HG02759 (cell line): ENCODE measurements around the gene XRN1.

Experiments
- ATAC-seq: cut with Tn5 transposase; IDR thresholded peaks from one replicate; pipeline ENCODE4 v1.9.1; 2021; ENCODE audit warnings: mild to moderate bottlenecking, moderate library complexity; ENCODE audit not compliant: unreplicated experiment

The XRN1 gene

GRCh38 chr3:142272200-142272891 is 175.5 kb downstream of the XRN1 start:
- no peak for ATAC-seq

GRCh38 chr3:142270407-142270806 is 177.4 kb downstream of the XRN1 start:
- ATAC-seq, result no peak

- ATAC-seq, result no peak
Measured at GRCh38 chr3:142269767-142270166, 178.1 kb downstream of the XRN1 start.

GRCh38 chr3:142268426-142268825 is 179.4 kb downstream of the XRN1 start:
- ATAC-seq, result no peak

- ATAC-seq, result no peak
Measured at GRCh38 chr3:142267269-142267668, 180.6 kb downstream of the XRN1 start.

GRCh38 chr3:142263112-142263511 is 184.7 kb downstream of the XRN1 start:
- no peak for ATAC-seq

- ATAC-seq, result no peak
Measured at GRCh38 chr3:142259359-142259758, 188.5 kb downstream of the XRN1 start.

- ATAC-seq, result no peak
Measured at GRCh38 chr3:142256712-142257333, 191.0 kb downstream of the XRN1 start.
